HG02623 (cell line): ENCODE results near the gene USP6.
"Not testable (repeated sequence)": the region's sequence is repeated elsewhere in the genome, so short reads cannot be mapped to it uniquely, and the experiment has no call there.

Experiments used
- ATAC-seq: cut with Tn5 transposase; IDR thresholded peaks from one replicate; pipeline ENCODE4 v1.9.1; 2021; ENCODE audit warnings: moderate library complexity; ENCODE audit not compliant: unreplicated experiment

The USP6 gene

GRCh38 chr17:5184288-5184687 lies 68.5 kb downstream of the USP6 start:
- no peak for ATAC-seq

GRCh38 chr17:5191541-5192417 lies 75.9 kb downstream of the USP6 start, which contains the start of gene ZNF594:
Gene ZNF594 (minus strand): TSS chr17:5191868. CDS start chr17:5184256, 7,612 bp downstream.
- peak; percentile 95 for ATAC-seq

GRCh38 chr17:5194346-5194745 lies 78.5 kb downstream of the USP6 start:
- ATAC-seq, result no peak

GRCh38 chr17:5198472-5198871 lies 82.6 kb downstream of the USP6 start:
- ATAC-seq, result no peak

- ATAC-seq, result no peak
These were observed 84.5 kb downstream of the USP6 start for GRCh38 chr17:5200360-5200759.

- ATAC-seq, result no peak
These were observed 85.2 kb downstream of the USP6 start for GRCh38 chr17:5201011-5201410.

- ATAC-seq, result no peak
These were observed 87.5 kb downstream of the USP6 start for GRCh38 chr17:5203178-5203907.

- ATAC-seq, result no peak
These were observed 88.1 kb downstream of the USP6 start for GRCh38 chr17:5203908-5204294.

GRCh38 chr17:5209396-5209795 lies 93.6 kb downstream of the USP6 start:
- no peak for ATAC-seq

GRCh38 chr17:5210091-5210490 lies 94.3 kb downstream of the USP6 start:
- no peak for ATAC-seq

- ATAC-seq, result peak; percentile 50
These were observed 94.9 kb downstream of the USP6 start for GRCh38 chr17:5210614-5211252.

- no peak for ATAC-seq
These were observed 95.6 kb downstream of the USP6 start for GRCh38 chr17:5211458-5211857.

GRCh38 chr17:5217562-5217961 lies 101.7 kb downstream of the USP6 start:
- not testable (repeated sequence) for ATAC-seq

- ATAC-seq, result no peak
These were observed 103.7 kb downstream of the USP6 start for GRCh38 chr17:5219536-5219935.

GRCh38 chr17:5220074-5220473 lies 104.2 kb downstream of the USP6 start:
- ATAC-seq, result no peak

- ATAC-seq, result not testable (repeated sequence)
These were observed 106.1 kb downstream of the USP6 start for GRCh38 chr17:5221912-5222311.
